ENCODE data around the gene BCAT1.

The BCAT1 gene

GRCh38 chr12:24808651-24809050, 140.2 kb downstream of the BCAT1 start:
- TF ChIP-seq CTCF (IDR thresholded peaks at IDR 0.05; ENCODE audit: low read depth, low read length, missing control alignments): no peak
- no peak for DNase-seq (ENCODE audit: extremely low read depth, low read depth)
- no peak overlapping the region for H3K4me3 ChIP-seq (replicated peaks; ENCODE audit: low read depth, low read length)

GRCh38 chr12:24806386-24806785, 142.5 kb downstream of the BCAT1 start:
- DNase-seq (ENCODE audit: extremely low read depth, low read depth): no peak
- no peak overlapping the region for H3K4me3 ChIP-seq (replicated peaks; ENCODE audit: low read depth, low read length)
- no peak for TF ChIP-seq CTCF (IDR thresholded peaks at IDR 0.05; ENCODE audit: low read depth, low read length, missing control alignments)

GRCh38 chr12:24803430-24804245, 145.3 kb downstream of the BCAT1 start:
- no peak for DNase-seq (ENCODE audit: extremely low read depth, low read depth)
- TF ChIP-seq CTCF (IDR thresholded peaks at IDR 0.05; ENCODE audit: low read depth, low read length, missing control alignments): no peak

GRCh38 chr12:24798335-24798734, 150.6 kb downstream of the BCAT1 start:
- no peak overlapping the region for H3K4me3 ChIP-seq (replicated peaks; ENCODE audit: low read depth, low read length)
- no peak for TF ChIP-seq CTCF (IDR thresholded peaks at IDR 0.05; ENCODE audit: low read depth, low read length, missing control alignments)
- DNase-seq (ENCODE audit: extremely low read depth, low read depth): no peak

More at GRCh38 chr12:24803430-24804245, 145.3 kb downstream of the BCAT1 start:
- no peak overlapping the region for H3K4me3 ChIP-seq (replicated peaks; ENCODE audit: low read depth, low read length)

- H3K4me3 ChIP-seq (replicated peaks; ENCODE audit: low read depth, low read length): no peak overlapping the region
- TF ChIP-seq CTCF (IDR thresholded peaks at IDR 0.05; ENCODE audit: low read depth, low read length, missing control alignments): no peak
- DNase-seq (ENCODE audit: extremely low read depth, low read depth): no peak
Observed at GRCh38 chr12:24797901-24798300, 151.0 kb downstream of the BCAT1 start.

- DNase-seq (ENCODE audit: extremely low read depth, low read depth): no peak
- H3K4me3 ChIP-seq (replicated peaks; ENCODE audit: low read depth, low read length): no peak overlapping the region
- TF ChIP-seq CTCF (IDR thresholded peaks at IDR 0.05; ENCODE audit: low read depth, low read length, missing control alignments): no peak
Observed at GRCh38 chr12:24796876-24797275, 152.0 kb downstream of the BCAT1 start.
